ENCODE data around the gene SYCP2L. TPM values are rescaled to one million over a fixed set of nuclear protein-coding genes. Genes with fewer than 3 reads are reported as not detected.

SYCP2L gene
- total and polyA plus RNA-seq, 9 of the 15 experiments (the other 6 are each of a cell fraction or from before 2014, with no cell fraction given) = 12.4 to 46.9 (median 22.0) TPM

- TF ChIP-seq TCF15 (CRISPR knock-in tag; IDR thresholded peaks at IDR 0.05) = no peak
- TF ChIP-seq, protein P1, sequence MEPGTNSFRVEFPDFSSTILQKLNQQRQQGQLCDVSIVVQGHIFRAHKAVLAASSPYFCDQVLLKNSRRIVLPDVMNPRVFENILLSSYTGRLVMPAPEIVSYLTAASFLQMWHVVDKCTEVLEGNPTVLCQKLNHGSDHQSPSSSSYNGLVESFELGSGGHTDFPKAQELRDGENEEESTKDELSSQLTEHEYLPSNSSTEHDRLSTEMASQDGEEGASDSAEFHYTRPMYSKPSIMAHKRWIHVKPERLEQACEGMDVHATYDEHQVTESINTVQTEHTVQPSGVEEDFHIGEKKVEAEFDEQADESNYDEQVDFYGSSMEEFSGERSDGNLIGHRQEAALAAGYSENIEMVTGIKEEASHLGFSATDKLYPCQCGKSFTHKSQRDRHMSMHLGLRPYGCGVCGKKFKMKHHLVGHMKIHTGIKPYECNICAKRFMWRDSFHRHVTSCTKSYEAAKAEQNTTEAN (CRISPR knock-in tag; IDR thresholded peaks at IDR 0.05) = 0 out of 2 replicates have a peak, but pooled peaks have one; percentile 42
- peak; percentile 91 for TF ChIP-seq ZFX (CRISPR knock-in tag; IDR thresholded peaks at IDR 0.05)
- TF ChIP-seq SRSF1 (IDR thresholded peaks at IDR 0.05; ENCODE audit: low read depth, low read length) = no peak
- TF ChIP-seq CBX5 (IDR thresholded peaks at IDR 0.05; ENCODE audit: borderline replicate concordance, low read depth) = peak; percentile 50; the same call in 1 of the 2 replicates
- TF ChIP-seq RAD21 (CRISPR knock-in tag; conservative IDR thresholded peaks at IDR 0.05 in 1 of 2, IDR thresholded peaks at IDR 0.05 in 1 of 2) = peak in 1 of 2 experiments; percentile 25; a peak in 1 of 4 replicates
- no peak for TF ChIP-seq TCF7 (IDR thresholded peaks at IDR 0.05; ENCODE audit: borderline replicate concordance)
- peak; percentile 62 for TF ChIP-seq TBP (optimal IDR thresholded peaks at IDR 0.05; ENCODE audit: low read depth, low read length)
- no peak for TF ChIP-seq ELF4 (CRISPR knock-in tag; IDR thresholded peaks at IDR 0.05)
- no peak for TF ChIP-seq WHSC1 (IDR thresholded peaks at IDR 0.05; ENCODE audit: low read length)
- peak; percentile 42; the same call in 1 of the 2 replicates for TF ChIP-seq ARID3A (IDR thresholded peaks at IDR 0.05; ENCODE audit: borderline replicate concordance, low read depth, low read length)
- 0 out of 2 replicates have a peak, but pooled peaks have one; percentile 62 for TF ChIP-seq ZC3H11A (IDR thresholded peaks at IDR 0.05; ENCODE audit: low read depth, low read length)
- no peak for TF ChIP-seq IRF2 (CRISPR knock-in tag; IDR thresholded peaks at IDR 0.05)
- no peak; the same call in 1 of the 2 replicates for TF ChIP-seq CBFA2T3 (IDR thresholded peaks at IDR 0.05)
- no peak for TF ChIP-seq PATZ1 (CRISPR knock-in tag; IDR thresholded peaks at IDR 0.05; ENCODE audit: borderline replicate concordance)
- TF ChIP-seq POLR2AphosphoS5 (IDR thresholded peaks at IDR 0.05; ENCODE audit: control insufficient read depth, insufficient read depth, low read depth, low read length) = peak; percentile 90
- TF ChIP-seq SIRT6 (IDR thresholded peaks at IDR 0.05; ENCODE audit: low read depth, low read length) = no peak
- peak; percentile 83; the same call in 1 of the 2 replicates for TF ChIP-seq MTA3 (IDR thresholded peaks at IDR 0.05; ENCODE audit: borderline replicate concordance)
- peak in 1 of 2 experiments; percentile 29; a peak in 1 of 4 replicates for TF ChIP-seq SRF (CRISPR knock-in tag; IDR thresholded peaks at IDR 0.05)
- peak; percentile 92 for TF ChIP-seq CXXC5 (CRISPR knock-in tag; IDR thresholded peaks at IDR 0.05)
- TF ChIP-seq SMAD2 (IDR thresholded peaks at IDR 0.05; ENCODE audit: low read depth, low read length) = no peak
- no peak for TF ChIP-seq ZNF3 (CRISPR knock-in tag; IDR thresholded peaks at IDR 0.05)
These were observed at the start of gene SYCP2L (continued) for GRCh38 chr6:10886691-10887502.
